Stimulated activated CD4-positive, alpha-beta T cell treated with anti-CD3 and anti-CD28 coated beads, Interleukin-4, amount 100 ng/mL, for 24 hours (primary cell): ENCODE results near the gene SLC52A3.
A peak's percentile ranks its signal among the peaks of the same experiment; 100 is the strongest.
"Not testable (repeated sequence)": the region's sequence is repeated elsewhere in the genome, so short reads cannot be mapped to it uniquely, and the experiment has no call there.

Experiments used
- DNase-seq: peaks from one replicate; pipeline ENCODE4 v3.0.0-alpha.2; 2020

The SLC52A3 gene

GRCh38 chr20:768426-768978, at the start of gene SLC52A3:
SLC52A3 (minus strand) TSS chr20:768500; CDS start chr20:765774, 2,726 bp downstream.
- no peak for DNase-seq

DNA sequence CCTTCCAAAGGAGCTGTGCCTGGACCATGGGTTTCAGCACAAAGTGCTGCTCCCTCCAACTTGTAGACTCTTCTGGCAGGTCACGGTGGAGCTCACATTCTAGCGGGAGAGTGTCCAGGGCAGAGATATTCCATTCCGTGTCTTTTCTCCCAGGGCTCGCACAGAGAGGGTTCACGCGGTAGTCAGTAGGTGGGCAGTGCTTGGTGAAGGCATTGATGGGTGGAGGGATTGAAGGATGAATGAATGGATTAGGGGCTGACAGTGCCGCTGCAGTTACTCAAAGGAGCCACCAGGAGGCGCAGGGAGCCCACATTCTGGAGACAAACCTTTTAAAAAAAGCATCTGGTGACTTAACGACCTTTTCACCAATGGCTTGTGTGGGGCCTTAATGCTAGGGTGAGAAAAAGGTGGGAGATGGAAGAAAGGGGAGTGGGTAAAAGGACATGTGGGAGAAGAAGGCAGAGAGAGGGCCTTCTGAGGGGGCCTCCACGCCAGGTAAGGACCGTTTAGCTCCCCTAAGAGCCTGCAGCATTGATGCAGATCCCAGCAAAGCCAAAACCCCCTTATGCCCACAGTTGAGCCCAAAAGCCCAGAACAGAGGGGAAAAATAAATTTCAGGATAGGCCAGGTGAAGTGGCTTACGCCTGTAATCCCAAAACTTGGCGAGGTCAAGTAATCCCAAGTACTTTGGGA, 47.8 kb upstream of the SLC52A3 start:
- DNase-seq = peak; percentile 75

DNA sequence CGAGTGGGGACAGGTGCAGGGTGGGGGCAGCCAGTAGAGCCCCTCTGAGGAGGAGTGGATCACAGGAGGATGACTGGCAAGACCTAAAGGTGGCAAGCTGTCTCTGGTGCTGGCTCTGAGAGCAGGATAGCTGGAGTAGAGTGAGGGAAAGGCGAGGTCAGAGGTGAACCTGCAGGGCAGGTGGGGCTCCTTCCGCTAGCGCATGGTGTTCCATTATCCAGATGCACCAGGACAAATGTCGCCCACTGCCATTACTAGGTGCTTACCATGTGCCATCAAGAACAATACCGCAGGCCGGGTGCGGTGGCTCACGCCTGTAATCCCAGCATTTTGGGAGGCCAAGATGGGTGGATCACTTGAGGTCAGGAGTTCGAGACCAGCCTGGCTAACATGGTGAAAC, 46.9 kb upstream of the SLC52A3 start:
- DNase-seq = no peak

- no peak for DNase-seq
These were observed 45.1 kb upstream of the SLC52A3 start for GRCh38 chr20:813390-813789.

DNA sequence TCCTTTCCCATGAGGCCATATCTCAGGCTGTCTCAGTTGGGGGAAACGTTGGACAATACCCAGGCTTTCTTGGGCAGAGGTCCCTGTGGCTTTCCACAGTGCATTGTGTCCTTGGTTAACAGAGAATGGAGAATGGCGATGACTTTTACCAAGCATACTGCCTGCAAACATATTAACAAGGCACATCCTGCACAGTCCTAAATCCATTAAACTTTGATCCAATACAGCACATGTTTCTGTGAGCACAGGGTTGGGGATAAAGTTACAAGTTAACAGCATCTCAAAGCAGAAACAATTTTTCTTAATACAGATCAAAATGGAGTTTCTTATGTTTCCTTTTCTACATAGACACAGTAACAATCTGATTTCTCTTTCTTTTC, 44.1 kb upstream of the SLC52A3 start:
- DNase-seq = not testable (repeated sequence)

- DNase-seq = not testable (repeated sequence)
These were observed 43.6 kb upstream of the SLC52A3 start for GRCh38 chr20:811776-812434.

DNA sequence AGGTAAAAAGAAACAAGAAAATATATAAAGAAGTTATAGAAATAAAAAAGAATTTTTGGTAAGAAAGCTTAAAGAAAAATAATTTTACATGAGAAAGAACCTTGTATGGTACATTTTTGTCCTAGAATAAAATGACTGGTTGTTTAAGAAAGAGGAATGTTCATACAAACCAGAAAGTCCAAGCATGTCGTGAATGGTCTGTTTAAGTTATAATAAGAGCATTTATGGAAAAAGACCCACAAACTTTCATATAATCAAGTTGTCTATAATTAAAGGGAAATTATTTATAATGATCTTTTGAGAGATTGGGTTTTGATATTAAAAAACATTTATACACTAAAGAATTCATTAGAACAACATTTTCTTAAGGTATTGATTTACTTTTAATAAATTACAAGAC, 37.4 kb upstream of the SLC52A3 start:
- no peak for DNase-seq

GRCh38 chr20:801678-802077, 33.4 kb upstream of the SLC52A3 start:
- DNase-seq = no peak

DNA sequence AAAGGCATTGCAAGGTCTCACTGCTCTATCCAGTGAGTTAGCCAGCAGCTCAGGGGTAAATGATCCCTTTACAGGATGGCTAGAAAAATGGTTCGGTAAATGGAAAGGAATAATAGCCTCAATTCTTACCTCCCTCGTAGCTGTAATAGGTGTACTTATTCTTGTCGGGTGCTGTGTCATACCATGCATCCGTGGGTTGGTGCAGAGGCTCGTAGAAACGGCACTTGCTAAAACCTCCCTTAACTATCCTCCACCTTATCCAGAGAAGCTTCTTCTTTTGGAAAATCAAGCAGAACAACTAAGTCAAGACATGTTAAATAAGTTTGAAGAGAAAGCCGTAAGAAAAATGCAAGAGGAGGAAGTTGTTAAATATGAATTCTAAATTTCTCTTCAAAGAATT, 31.7 kb upstream of the SLC52A3 start:
- not testable (repeated sequence) for DNase-seq

DNA sequence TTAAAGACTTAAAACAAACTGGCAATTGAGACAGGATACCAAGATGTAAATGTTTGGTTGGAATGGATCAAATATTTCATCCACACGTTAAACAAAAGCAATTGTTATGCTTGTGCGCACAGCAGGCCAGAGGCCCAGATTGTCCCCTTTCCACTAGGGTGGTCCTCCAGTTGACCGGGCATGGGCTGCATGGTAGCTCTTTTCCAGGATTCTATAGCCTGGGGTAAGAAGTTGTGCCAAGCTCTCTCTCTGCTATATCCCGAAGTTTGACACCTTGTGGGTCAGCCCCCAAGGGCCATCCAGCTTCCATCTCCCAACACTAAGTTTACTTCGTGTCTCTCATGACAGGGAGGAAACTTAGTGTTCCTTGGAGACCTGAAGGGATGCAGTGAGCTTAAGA, 30.4 kb upstream of the SLC52A3 start:
- DNase-seq = not testable (repeated sequence)

DNA sequence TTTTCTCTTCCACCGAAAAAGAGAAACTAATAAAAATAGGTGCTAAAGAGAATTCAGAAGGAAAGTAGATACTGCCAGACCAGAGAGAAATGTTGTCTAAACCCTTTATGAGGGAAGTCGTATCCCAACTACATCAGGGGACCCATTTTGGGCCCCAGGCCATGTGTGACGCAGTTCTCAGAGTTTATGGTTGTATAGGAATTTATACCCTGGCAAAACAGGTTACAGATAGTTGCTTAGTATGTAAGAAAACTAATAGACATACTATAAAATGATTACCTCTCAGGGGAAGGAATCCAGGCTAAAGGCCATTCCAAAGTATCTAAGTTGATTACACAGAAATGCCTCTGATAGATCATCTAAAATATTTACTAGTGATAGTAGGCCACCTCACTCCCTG, 28.6 kb upstream of the SLC52A3 start:
- no peak for DNase-seq

DNA sequence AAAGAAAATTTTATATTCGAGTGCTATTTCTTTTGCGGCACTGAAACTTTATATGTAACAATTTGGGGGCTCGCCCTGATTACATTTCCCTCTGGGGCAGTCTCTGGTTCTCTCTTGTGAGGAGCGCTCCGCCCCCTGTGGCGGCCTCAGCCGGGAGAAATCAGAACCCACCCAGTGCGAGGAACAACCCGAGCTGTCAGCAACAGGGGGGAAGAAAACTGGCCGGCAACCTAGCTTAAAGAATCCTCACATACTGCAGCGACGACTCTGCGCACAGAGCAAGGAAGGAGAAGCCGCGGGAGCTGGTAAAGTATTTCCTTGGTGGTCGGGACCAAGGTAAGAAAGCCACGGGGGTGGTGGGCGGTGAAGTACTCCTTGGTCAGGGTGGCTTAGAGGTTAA, 23.9 kb upstream of the SLC52A3 start:
- no peak for DNase-seq

GRCh38 chr20:791056-791455, 22.8 kb upstream of the SLC52A3 start:
- no peak for DNase-seq

GRCh38 chr20:787825-788224, 19.5 kb upstream of the SLC52A3 start:
- DNase-seq = no peak

DNA sequence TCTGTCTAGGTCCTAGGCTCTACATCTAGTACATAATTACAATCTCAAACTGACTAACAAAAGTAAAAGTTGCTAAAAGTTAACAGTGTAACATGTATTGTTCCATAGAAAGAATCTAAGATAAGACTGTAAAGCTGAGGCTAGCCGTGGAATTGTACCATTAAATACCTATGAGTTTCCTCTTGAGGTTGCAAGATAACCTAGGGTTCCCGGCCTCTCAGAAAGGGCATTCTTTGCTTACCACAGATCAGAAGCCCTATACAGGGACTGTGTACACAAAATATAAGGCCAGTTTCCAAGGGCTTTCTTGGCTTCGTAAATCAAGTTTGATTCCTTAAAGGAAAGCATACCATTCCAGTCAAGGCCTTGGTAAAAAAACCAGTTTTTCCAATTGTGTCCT, 11.5 kb upstream of the SLC52A3 start:
- no peak for DNase-seq

GRCh38 chr20:776165-776564, 7.9 kb upstream of the SLC52A3 start:
- no peak for DNase-seq

GRCh38 chr20:775679-776135, 7.4 kb upstream of the SLC52A3 start:
- no peak for DNase-seq

- no peak for DNase-seq
These were observed 6.4 kb upstream of the SLC52A3 start for GRCh38 chr20:774660-775057.

- no peak for DNase-seq
These were observed 5.8 kb upstream of the SLC52A3 start for GRCh38 chr20:774016-774659.

- no peak for DNase-seq
These were observed 4.5 kb upstream of the SLC52A3 start for GRCh38 chr20:772806-773205.

GRCh38 chr20:771741-772464, 3.6 kb upstream of the SLC52A3 start:
- no peak for DNase-seq

DNA sequence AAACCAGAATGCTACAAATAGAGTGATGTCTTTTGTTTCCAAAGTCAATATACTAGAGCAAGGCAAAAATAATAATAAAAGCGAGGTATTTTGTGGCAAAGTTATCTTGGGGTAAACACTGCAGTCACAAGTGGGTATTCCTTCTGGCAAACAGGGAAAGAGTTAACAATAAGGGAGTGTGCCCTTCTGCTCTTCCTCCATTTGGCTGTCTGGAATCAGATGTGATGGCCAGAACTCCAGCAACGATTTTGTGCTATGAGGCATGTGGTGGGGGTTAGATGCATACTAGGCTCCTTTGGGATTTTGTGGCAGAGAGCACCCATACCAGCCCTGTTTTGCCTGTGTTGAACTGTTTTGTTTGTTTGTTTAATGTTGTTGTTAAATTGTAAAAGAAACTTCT, 2.4 kb upstream of the SLC52A3 start:
- no peak for DNase-seq

DNA sequence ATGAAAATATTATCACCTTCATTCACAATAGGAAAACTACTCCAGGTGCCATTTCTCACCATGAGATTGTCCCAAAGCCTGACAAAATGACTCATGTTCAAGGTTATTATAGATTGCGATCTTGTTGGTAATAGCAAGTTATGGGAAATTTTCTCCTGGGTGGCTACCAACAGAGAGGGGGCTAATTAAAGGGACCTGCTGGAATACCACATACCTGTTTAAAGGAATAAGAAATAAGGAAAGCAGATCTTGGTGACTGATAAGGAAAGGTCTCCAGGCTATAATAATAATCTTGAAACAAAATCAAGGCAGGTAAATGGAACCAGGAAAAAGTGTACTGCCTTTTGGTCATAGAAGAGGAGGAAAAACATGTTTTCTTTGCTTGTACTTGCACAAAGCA, 1.4 kb downstream of the SLC52A3 start:
- DNase-seq = no peak
